OCI-LY3 (cell line): ENCODE results near the gene ZAR1.

ENCODE experiments used
- H2AFZ ChIP-seq: fragments of 200-600, 300-600 bp; shearing (Covaris generic); 2 replicates; pipeline ENCODE4 v1.6.0; 2014; ENCODE audit warnings: antibody characterized with exemption, low read depth, low read length
- H3K27ac ChIP-seq: fragments of 200-600, 300-600 bp; sonication (generic); 2 replicates; pipeline ENCODE4 v1.5.1; 2014; ENCODE audit warnings: mild to moderate bottlenecking, low read length, moderate library complexity, mixed read lengths
- H3K27me3 ChIP-seq: fragments of 200-600, 300-600 bp; sonication (generic); 2 replicates; pipeline ENCODE4 v1.6.1; 2014; ENCODE audit warnings: low read depth, low read length, mixed read lengths
- H3K36me3 ChIP-seq: fragments of 200-600, 300-600 bp; sonication (generic); replicated peaks from 2 replicates; pipeline ENCODE3; 2014; ENCODE audit warnings: low read depth, low read length, mixed read lengths
- H3K4me1 ChIP-seq: fragments of 300-600, 200-600 bp; sonication (generic); 2 replicates; pipeline ENCODE4 v1.6.1; 2014; ENCODE audit warnings: low read length, mixed read lengths
- H3K4me2 ChIP-seq: fragments of 200-600, 300-600 bp; sonication (generic); 2 replicates; pipeline ENCODE4 v1.6.1; 2014; ENCODE audit warnings: low read length, mixed read lengths
- H3K4me3 ChIP-seq: fragments of 300-600, 200-600 bp; sonication (generic); 2 replicates; pipeline ENCODE4 v1.5.1; 2014; ENCODE audit warnings: antibody characterized with exemption, mild to moderate bottlenecking, low read length, moderate library complexity
- H3K79me2 ChIP-seq: fragments of 300-600, 200-600 bp; shearing (Covaris generic); 2 replicates; pipeline ENCODE4 v1.6.1; 2014; ENCODE audit warnings: mild to moderate bottlenecking, low read length, mixed read lengths
- H3K9ac ChIP-seq: fragments of 300-600, 200-600 bp; shearing (Covaris generic); 2 replicates; pipeline ENCODE4 v1.6.0; 2014; ENCODE audit warnings: mild to moderate bottlenecking, low read length, moderate library complexity
- H3K9me3 ChIP-seq: fragments of 200-600, 300-600 bp; shearing (Covaris generic); 2 replicates; pipeline ENCODE4 v1.6.1; 2014; ENCODE audit warnings: low read length, mixed read lengths; ENCODE audit not compliant: insufficient read depth
- H4K20me1 ChIP-seq: fragments of 200-600, 300-600 bp; sonication (generic); 2 replicates; pipeline ENCODE4 v1.6.1; 2016; ENCODE audit warnings: low read length, mixed read lengths; ENCODE audit not compliant: insufficient read depth
- CTCF ChIP-seq: fragments of 200-600, 300-600 bp; sonication (generic); IDR thresholded peaks from 2 replicates; pipeline ENCODE4 v1.5.1; 2014; ENCODE audit warnings: antibody characterized with exemption, low read length, low read depth
- EZH2phosphoT487 ChIP-seq: fragments of 200-600 bp; shearing (Covaris generic); IDR thresholded peaks from 2 replicates; pipeline ENCODE4 v1.6.1; 2018; ENCODE audit warnings: antibody characterized with exemption, mixed run types, low read depth

The ZAR1 gene

GRCh38 chr4:48470570-48470969 is 19.5 kb upstream of the ZAR1 start:
- Histone ChIP-seq H3K9me3 (no peaks in the 10 kb centered on the region), H3K9ac (no peak overlapping the region), H3K4me1 (peaks cover 8% of the 10 kb centered on the region), H3K4me2 (no peak overlapping the region), H3K4me3 (no peak overlapping the region), H3K36me3 (no peaks in the 10 kb centered on the region), H2AFZ (no peak overlapping the region), H3K27ac (no peak overlapping the region), H3K27me3 (no peaks in the 10 kb centered on the region), H3K79me2 (no peaks in the 10 kb centered on the region), H4K20me1 (no peaks in the 10 kb centered on the region)
- TF ChIP-seq CTCF (no peak), EZH2phosphoT487 (no peak)

- no peaks in the 10 kb centered on the region for H3K79me2 ChIP-seq
- H3K4me2 ChIP-seq = no peak overlapping the region
These were observed 17.3 kb upstream of the ZAR1 start for GRCh38 chr4:48472794-48473193.

GRCh38 chr4:48475770-48476169 is 14.3 kb upstream of the ZAR1 start:
- no peak for TF ChIP-seq CTCF
- TF ChIP-seq EZH2phosphoT487 = no peak
- Histone ChIP-seq H2AFZ (no peak overlapping the region), H3K9ac (no peak overlapping the region), H3K79me2 (no peaks in the 10 kb centered on the region), H3K9me3 (no peaks in the 10 kb centered on the region), H4K20me1 (no peaks in the 10 kb centered on the region), H3K27ac (no peak overlapping the region), H3K4me2 (no peak overlapping the region), H3K4me3 (no peak overlapping the region), H3K4me1 (no peaks in the 10 kb centered on the region), H3K27me3 (no peaks in the 10 kb centered on the region), H3K36me3 (no peaks in the 10 kb centered on the region)

More at GRCh38 chr4:48472794-48473193, 17.3 kb upstream of the ZAR1 start:
- TF ChIP-seq CTCF (no peak), EZH2phosphoT487 (no peak)
- H4K20me1 ChIP-seq = no peaks in the 10 kb centered on the region
- H3K27ac ChIP-seq = no peak overlapping the region
- no peaks in the 10 kb centered on the region for H3K36me3 ChIP-seq
- no peaks in the 10 kb centered on the region for H3K4me1 ChIP-seq
- no peaks in the 10 kb centered on the region for H3K27me3 ChIP-seq
- no peak overlapping the region for H3K4me3 ChIP-seq
- no peak overlapping the region for H2AFZ ChIP-seq
- H3K9me3 ChIP-seq = no peaks in the 10 kb centered on the region
- H3K9ac ChIP-seq = no peak overlapping the region

GRCh38 chr4:48478273-48478672 is 11.8 kb upstream of the ZAR1 start:
- no peaks in the 10 kb centered on the region for H3K79me2 ChIP-seq

More at GRCh38 chr4:48478273-48478672, 11.8 kb upstream of the ZAR1 start:
- Histone ChIP-seq H2AFZ (no peak overlapping the region), H3K27me3 (no peaks in the 10 kb centered on the region), H4K20me1 (no peaks in the 10 kb centered on the region), H3K9ac (no peak overlapping the region), H3K4me2 (no peak overlapping the region), H3K27ac (no peak overlapping the region), H3K9me3 (no peaks in the 10 kb centered on the region), H3K4me1 (no peaks in the 10 kb centered on the region), H3K36me3 (no peaks in the 10 kb centered on the region), H3K4me3 (no peak overlapping the region)
- TF ChIP-seq CTCF (no peak), EZH2phosphoT487 (no peak)
